HEK293 (cell line): ENCODE data around the gene ZNF141.
"Not testable (repeated sequence)": the region's sequence is repeated elsewhere in the genome, so short reads cannot be mapped to it uniquely, and the experiment has no call there.

ENCODE experiments used
- CTCF ChIA-PET: fragments of 350-600 bp; formaldehyde crosslinking; extraction: SDS; loops from one replicate; lab custom pipeline; 2021; ENCODE audit warnings: antibody characterized with exemption; lab: Yijun Ruan, JAX
- POLR2A ChIA-PET: fragments of 300-600 bp; formaldehyde crosslinking; extraction: SDS; loops from one replicate; lab custom pipeline; 2020; ENCODE audit warnings: antibody characterized with exemption, inconsistent platforms; lab: Yijun Ruan, JAX
- H3K27ac ChIP-seq: fragments of 200-500 bp; sonication (Bioruptor generic); 2 replicates; pipeline ENCODE4 v1.5.1; 2014; ENCODE audit warnings: low read depth, low read length, control low read depth, inconsistent platforms; ENCODE audit errors: extremely low read depth
- H3K36me3 ChIP-seq, 2 experiments: fragments of 200-500 bp in 1 of 2; sonication (Bioruptor generic) in 1 of 2; 1 replicate in 1 of 2; 2 replicates in 1 of 2; pipeline ENCODE4 v1.5.1; 2014 to 2017; ENCODE audit warnings: inconsistent platforms in 2 of 2, low read length in 2 of 2; ENCODE audit not compliant: control insufficient read depth in 2 of 2, insufficient read depth in 1 of 2
- H3K4me1 ChIP-seq: fragments of 200-500 bp; sonication (Bioruptor generic); 2 replicates; pipeline ENCODE4 v1.5.1; 2014; ENCODE audit warnings: mild to moderate bottlenecking, low read length, inconsistent platforms; ENCODE audit not compliant: control insufficient read depth, insufficient read depth
- H3K4me3 ChIP-seq: 2 replicates; pipeline ENCODE4 v1.5.1; 2011; ENCODE audit warnings: low read depth, mild to moderate bottlenecking, control low read depth, low read length, moderate library complexity
- H3K9me3 ChIP-seq: fragments of 200-500 bp; sonication (Bioruptor generic); 2 replicates; pipeline ENCODE4 v1.5.1; 2014; ENCODE audit warnings: low read depth, low read length, inconsistent platforms; ENCODE audit not compliant: control insufficient read depth, insufficient read depth
- BCL11A ChIP-seq: fragments of 450-650 bp; formaldehyde crosslinking; IDR thresholded peaks from 2 replicates; pipeline ENCODE4 v1.5.1; 2016; ENCODE audit warnings: low read depth, missing biosample characterization, missing genetic modification characterization
- BCL6B ChIP-seq: fragments of 450-650 bp; formaldehyde crosslinking; IDR thresholded peaks from 2 replicates; pipeline ENCODE4 v1.5.1; 2017; ENCODE audit warnings: missing biosample characterization, missing genetic modification characterization
- REPIN1 ChIP-seq: fragments of 450-650 bp; formaldehyde crosslinking; IDR thresholded peaks from 2 replicates; pipeline ENCODE4 v1.5.1; 2017; ENCODE audit warnings: missing biosample characterization, missing genetic modification characterization, low read depth
- TRIM28 ChIP-seq: IDR thresholded peaks from 2 replicates; pipeline ENCODE4 v1.6.1; 2011; ENCODE audit warnings: low read length, control low read depth, borderline replicate concordance
- ZNF175 ChIP-seq: fragments of 450-650 bp; formaldehyde crosslinking; IDR thresholded peaks from 2 replicates; pipeline ENCODE4 v1.5.1; 2016; ENCODE audit warnings: missing biosample characterization, missing genetic modification characterization
- ZNF223 ChIP-seq: fragments of 450-650 bp; formaldehyde crosslinking; IDR thresholded peaks from 2 replicates; pipeline ENCODE4 v1.5.1; 2016; ENCODE audit warnings: missing biosample characterization, missing genetic modification characterization
- ZNF292 ChIP-seq: fragments of 450-650 bp; formaldehyde crosslinking; IDR thresholded peaks from 2 replicates; pipeline ENCODE4 v1.5.1; 2016; ENCODE audit warnings: low read depth, missing biosample characterization, missing genetic modification characterization, borderline replicate concordance
- ZNF514 ChIP-seq: fragments of 450-650 bp; formaldehyde crosslinking; IDR thresholded peaks from 2 replicates; pipeline ENCODE4 v1.5.1; 2016; ENCODE audit warnings: missing biosample characterization, missing genetic modification characterization
- ZNF555 ChIP-seq: fragments of 450-650 bp; formaldehyde crosslinking; conservative IDR thresholded peaks from 2 replicates; pipeline ENCODE4 v1.5.1; 2017; ENCODE audit warnings: missing biosample characterization, mild to moderate bottlenecking, missing genetic modification characterization, inconsistent platforms
- ZNF571 ChIP-seq: fragments of 450-650 bp; formaldehyde crosslinking; IDR thresholded peaks from 2 replicates; pipeline ENCODE4 v1.5.0; 2017; ENCODE audit warnings: missing biosample characterization, missing genetic modification characterization
- ZNF610 ChIP-seq: fragments of 450-650 bp; formaldehyde crosslinking; IDR thresholded peaks from 2 replicates; pipeline ENCODE4 v1.5.1; 2016; ENCODE audit warnings: missing biosample characterization, missing genetic modification characterization, borderline replicate concordance
- ZNF621 ChIP-seq: fragments of 450-650 bp; formaldehyde crosslinking; IDR thresholded peaks from 2 replicates; pipeline ENCODE4 v1.5.1; 2017; ENCODE audit warnings: missing biosample characterization, missing genetic modification characterization
- ZNF654 ChIP-seq: fragments of 450-650 bp; formaldehyde crosslinking; IDR thresholded peaks from 2 replicates; pipeline ENCODE4 v1.5.1; 2016; ENCODE audit warnings: low read depth, missing biosample characterization, missing genetic modification characterization
- ZNF768 ChIP-seq: fragments of 450-650 bp; formaldehyde crosslinking; IDR thresholded peaks from 2 replicates; pipeline ENCODE4 v1.5.1; 2018; ENCODE audit warnings: missing biosample characterization, mild to moderate bottlenecking, missing genetic modification characterization
- ZNF791 ChIP-seq: fragments of 450-650 bp; formaldehyde crosslinking; IDR thresholded peaks from 2 replicates; pipeline ENCODE4 v1.5.1; 2016; ENCODE audit warnings: missing biosample characterization, missing genetic modification characterization
- ZSCAN23 ChIP-seq: fragments of 450-650 bp; formaldehyde crosslinking; IDR thresholded peaks from 2 replicates; pipeline ENCODE4 v1.5.1; 2016; ENCODE audit warnings: missing biosample characterization, missing genetic modification characterization
- TF ChIP-seq, protein P1 (sequence below): fragments of 450-650 bp; formaldehyde crosslinking; IDR thresholded peaks from 2 replicates; pipeline ENCODE4; 2016; ENCODE audit warnings: missing biosample characterization, missing genetic modification characterization
- TF ChIP-seq, protein P2 (sequence below): fragments of 450-650 bp; formaldehyde crosslinking; IDR thresholded peaks from 2 replicates; pipeline ENCODE4 v1.5.1; 2017; ENCODE audit warnings: missing biosample characterization, missing genetic modification characterization
- TF ChIP-seq, protein P3 (sequence below): fragments of 450-650 bp; formaldehyde crosslinking; conservative IDR thresholded peaks from 2 replicates; pipeline ENCODE4 v1.5.1; 2016; ENCODE audit warnings: low read depth, missing biosample characterization, missing genetic modification characterization

The ZNF141 gene

DNA sequence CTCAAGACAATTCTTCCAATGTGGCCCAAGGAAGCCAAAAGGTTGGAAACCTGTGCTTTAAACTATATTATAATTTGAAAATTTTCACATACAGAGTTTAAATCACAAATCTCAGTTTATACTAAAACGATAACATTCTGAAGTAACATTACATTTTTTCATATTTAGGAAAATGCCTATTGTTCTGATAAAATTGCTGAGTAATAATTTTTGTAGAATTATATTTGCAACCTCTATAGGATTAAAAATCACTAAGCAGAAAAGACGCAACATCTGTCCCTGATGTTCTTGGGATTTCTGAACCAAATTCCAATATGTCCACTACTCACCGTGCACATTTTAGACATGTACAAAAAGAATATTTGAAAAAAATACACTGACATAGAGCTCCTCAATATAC, 42.9 kb upstream of the ZNF141 start:
- Histone ChIP-seq H3K36me3 (no peaks in the 10 kb centered on the region), H3K4me1 (no peaks in the 10 kb centered on the region), H3K9me3 (no peaks in the 10 kb centered on the region), H3K27ac (no peak overlapping the region), H3K4me3 (no peak overlapping the region)
- TF ChIP-seq ZNF654 (tag by site-specific recombination) (no peak), ZNF571 (no peak), ZNF791 (tag by site-specific recombination) (no peak), BCL11A (no peak)
- TF ChIP-seq, protein P1, sequence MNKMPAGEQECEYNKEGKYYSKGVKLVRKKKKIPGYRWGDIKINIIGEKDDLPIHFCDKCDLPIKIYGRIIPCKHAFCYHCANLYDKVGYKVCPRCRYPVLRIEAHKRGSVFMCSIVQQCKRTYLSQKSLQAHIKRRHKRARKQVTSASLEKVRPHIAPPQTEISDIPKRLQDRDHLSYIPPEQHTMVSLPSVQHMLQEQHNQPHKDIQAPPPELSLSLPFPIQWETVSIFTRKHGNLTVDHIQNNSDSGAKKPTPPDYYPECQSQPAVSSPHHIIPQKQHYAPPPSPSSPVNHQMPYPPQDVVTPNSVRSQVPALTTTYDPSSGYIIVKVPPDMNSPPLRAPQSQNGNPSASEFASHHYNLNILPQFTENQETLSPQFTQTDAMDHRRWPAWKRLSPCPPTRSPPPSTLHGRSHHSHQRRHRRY (tag by site-specific recombination): no peak
- POLR2A ChIA-PET: no interaction called here
- CTCF ChIA-PET: no interaction called here

- ChIA-PET POLR2A (no interaction called here), CTCF (no interaction called here)
- Histone ChIP-seq H3K36me3 (no peaks in the 10 kb centered on the region), H3K27ac (no peak overlapping the region), H3K4me1 (no peaks in the 10 kb centered on the region), H3K4me3 (no peak overlapping the region), H3K9me3 (no peaks in the 10 kb centered on the region)
- no peak for TF ChIP-seq ZNF292 (tag by site-specific recombination)
These were observed 35.2 kb upstream of the ZNF141 start for GRCh38 chr4:302381-302780.

GRCh38 chr4:304516-304915, 33.1 kb upstream of the ZNF141 start:
- CTCF ChIA-PET, H3K4me1 ChIP-seq, H3K27ac ChIP-seq, H3K4me3 ChIP-seq, H3K36me3 ChIP-seq, H3K9me3 ChIP-seq, POLR2A ChIA-PET: not testable (repeated sequence)

- Histone ChIP-seq H3K4me3 (peak within 1 kb of the TSS; percentile 35), H3K36me3 (no peaks in the 10 kb centered on the region), H3K27ac (no peak within 1 kb of the TSS), H3K9me3 (no peaks in the 10 kb centered on the region), H3K4me1 (no peaks in the 10 kb centered on the region)
- POLR2A ChIA-PET: no interaction called here
- CTCF ChIA-PET: interaction anchor here (0.6 to 1.0 kb wide), 2 partner anchors 38 to 49 kb away, joined by 3 read pairs; no protein-coding TSS in a partner anchor
- TF ChIP-seq BCL6B (tag by site-specific recombination): no peak
- TF ChIP-seq ZNF768 (tag by site-specific recombination): no peak
- TF ChIP-seq, protein P2, sequence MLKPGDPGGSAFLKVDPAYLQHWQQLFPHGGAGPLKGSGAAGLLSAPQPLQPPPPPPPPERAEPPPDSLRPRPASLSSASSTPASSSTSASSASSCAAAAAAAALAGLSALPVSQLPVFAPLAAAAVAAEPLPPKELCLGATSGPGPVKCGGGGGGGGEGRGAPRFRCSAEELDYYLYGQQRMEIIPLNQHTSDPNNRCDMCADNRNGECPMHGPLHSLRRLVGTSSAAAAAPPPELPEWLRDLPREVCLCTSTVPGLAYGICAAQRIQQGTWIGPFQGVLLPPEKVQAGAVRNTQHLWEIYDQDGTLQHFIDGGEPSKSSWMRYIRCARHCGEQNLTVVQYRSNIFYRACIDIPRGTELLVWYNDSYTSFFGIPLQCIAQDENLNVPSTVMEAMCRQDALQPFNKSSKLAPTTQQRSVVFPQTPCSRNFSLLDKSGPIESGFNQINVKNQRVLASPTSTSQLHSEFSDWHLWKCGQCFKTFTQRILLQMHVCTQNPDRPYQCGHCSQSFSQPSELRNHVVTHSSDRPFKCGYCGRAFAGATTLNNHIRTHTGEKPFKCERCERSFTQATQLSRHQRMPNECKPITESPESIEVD: no peak
- TF ChIP-seq ZNF610 (tag by site-specific recombination): no peak
- TF ChIP-seq ZNF555 (tag by site-specific recombination): no peak
- TF ChIP-seq TRIM28: no peak
- no peak for TF ChIP-seq ZSCAN23 (tag by site-specific recombination)
- TF ChIP-seq ZNF621 (tag by site-specific recombination): no peak
- TF ChIP-seq ZNF175 (tag by site-specific recombination): no peak
- TF ChIP-seq, protein P3, sequence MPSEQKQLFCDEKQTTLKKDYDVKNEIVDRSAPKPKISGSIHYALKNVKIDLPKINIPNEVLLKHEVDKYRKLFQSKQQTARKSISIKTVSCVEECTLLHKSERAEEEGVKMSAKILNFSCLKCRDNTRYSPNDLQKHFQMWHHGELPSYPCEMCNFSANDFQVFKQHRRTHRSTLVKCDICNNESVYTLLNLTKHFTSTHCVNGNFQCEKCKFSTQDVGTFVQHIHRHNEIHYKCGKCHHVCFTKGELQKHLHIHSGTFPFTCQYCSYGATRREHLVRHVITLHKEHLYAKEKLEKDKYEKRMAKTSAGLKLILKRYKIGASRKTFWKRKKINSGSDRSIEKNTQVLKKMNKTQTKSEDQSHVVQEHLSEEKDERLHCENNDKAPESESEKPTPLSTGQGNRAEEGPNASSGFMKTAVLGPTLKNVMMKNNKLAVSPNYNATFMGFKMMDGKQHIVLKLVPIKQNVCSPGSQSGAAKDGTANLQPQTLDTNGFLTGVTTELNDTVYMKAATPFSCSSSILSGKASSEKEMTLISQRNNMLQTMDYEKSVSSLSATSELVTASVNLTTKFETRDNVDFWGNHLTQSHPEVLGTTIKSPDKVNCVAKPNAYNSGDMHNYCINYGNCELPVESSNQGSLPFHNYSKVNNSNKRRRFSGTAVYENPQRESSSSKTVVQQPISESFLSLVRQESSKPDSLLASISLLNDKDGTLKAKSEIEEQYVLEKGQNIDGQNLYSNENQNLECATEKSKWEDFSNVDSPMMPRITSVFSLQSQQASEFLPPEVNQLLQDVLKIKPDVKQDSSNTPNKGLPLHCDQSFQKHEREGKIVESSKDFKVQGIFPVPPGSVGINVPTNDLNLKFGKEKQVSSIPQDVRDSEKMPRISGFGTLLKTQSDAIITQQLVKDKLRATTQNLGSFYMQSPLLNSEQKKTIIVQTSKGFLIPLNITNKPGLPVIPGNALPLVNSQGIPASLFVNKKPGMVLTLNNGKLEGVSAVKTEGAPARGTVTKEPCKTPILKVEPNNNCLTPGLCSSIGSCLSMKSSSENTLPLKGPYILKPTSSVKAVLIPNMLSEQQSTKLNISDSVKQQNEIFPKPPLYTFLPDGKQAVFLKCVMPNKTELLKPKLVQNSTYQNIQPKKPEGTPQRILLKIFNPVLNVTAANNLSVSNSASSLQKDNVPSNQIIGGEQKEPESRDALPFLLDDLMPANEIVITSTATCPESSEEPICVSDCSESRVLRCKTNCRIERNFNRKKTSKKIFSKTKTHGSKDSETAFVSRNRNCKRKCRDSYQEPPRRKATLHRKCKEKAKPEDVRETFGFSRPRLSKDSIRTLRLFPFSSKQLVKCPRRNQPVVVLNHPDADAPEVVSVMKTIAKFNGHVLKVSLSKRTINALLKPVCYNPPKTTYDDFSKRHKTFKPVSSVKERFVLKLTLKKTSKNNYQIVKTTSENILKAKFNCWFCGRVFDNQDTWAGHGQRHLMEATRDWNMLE (tag by site-specific recombination): no peak
- no peak for TF ChIP-seq REPIN1
- no peak for TF ChIP-seq ZNF514 (tag by site-specific recombination)
- TF ChIP-seq ZNF223 (tag by site-specific recombination): no peak
These were observed 32.5 kb upstream of the ZNF141 start, which contains the start of gene ZNF732 for GRCh38 chr4:304969-305680. TSS of gene ZNF732 (minus strand) at chr4:305474. CDS start at chr4:305310, 164 bp downstream.
